Measurements from ENCODE around the gene HAUS8. TPM values are rescaled to one million over a fixed set of nuclear protein-coding genes. Genes with fewer than 3 reads are reported as not detected.
A peak's percentile ranks its signal among the peaks of the same experiment; 100 is the strongest.

HAUS8 gene
- total and polyA plus RNA-seq, 10 of the 15 experiments (the other 5 are each of a cell fraction or from before 2014, with no cell fraction given) = 22.7 to 43.9 (median 34.4) TPM

GRCh38 chr19:17081672-17082630 lies 6.7 kb upstream of the HAUS8 start:
- intact Hi-C loops (cut with micrococcal nuclease; ENCODE audit: unreplicated experiment) = loop anchor here (2.0 kb wide), 1 partner anchor 23 kb away; no protein-coding TSS in a partner anchor
- FAIRE-seq = no peak
- Histone ChIP-seq H3K36me3 (ENCODE audit: control insufficient read depth in 2 of 2, insufficient read depth in 2 of 2, low read length in 1 of 2) (peaks cover 11 to 12% of the 10 kb centered on the region in 2 experiments; a peak in 3 of 4 replicates), H3K4me2 (ENCODE audit: control insufficient read depth, insufficient read depth) (peak overlapping the region; percentile 88), H3K27ac (ENCODE audit: control insufficient read depth, insufficient read depth) (peak overlapping the region; percentile 67), H2AFZ (ENCODE audit: control insufficient read depth, low read depth, low read length) (no peak overlapping the region), H4K20me1 (ENCODE audit: control insufficient read depth, insufficient read depth) (peaks cover 14% of the 10 kb centered on the region), H3K9ac (ENCODE audit: control insufficient read depth, insufficient read depth, low read length) (peak overlapping the region; percentile 47), H3K27me3 (replicated peaks in 1 of 2; ENCODE audit: control insufficient read depth in 2 of 2, insufficient read depth in 2 of 2, low read length in 1 of 2) (no peaks in the 10 kb centered on the region), H3K9me3 (replicated peaks; ENCODE audit: control insufficient read depth, insufficient read depth, low read length) (no peaks in the 10 kb centered on the region), H3K79me2 (ENCODE audit: control insufficient read depth, insufficient read depth, low read length) (peaks cover 98% of the 10 kb centered on the region), H3K4me3 (peak overlapping the region; percentile 43), H3K4me1 (ENCODE audit: control insufficient read depth, insufficient read depth, low read length) (peaks cover 32% of the 10 kb centered on the region)
- SMC1A ChIA-PET (ENCODE audit: uncharacterized antibody, unreplicated experiment) = interaction anchor here (1.5 to 11.7 kb wide), 2 partner anchors 43 to 132 kb away, joined by 4 to 88 read pairs; partner anchors contain the start of gene USE1
- POLR2A ChIA-PET = interaction anchor here (0.7 to 1.7 kb wide), 4 partner anchors 10 to 174 kb away, joined by 3 to 6 read pairs (median 4); no protein-coding TSS in a partner anchor
- ATAC-seq = no peak
- in situ Hi-C loops (cut with MboI) = no loop called here
- DNase-seq (ENCODE audit: low read depth, low spot score) = no peak
- BruUV-seq (replicated peaks) = TSS peak; percentile 3
- RAD21 ChIA-PET (ENCODE audit: unreplicated experiment) = interaction anchor here (7.7 kb wide), 1 partner anchor 43 kb away, joined by 91 read pairs; no protein-coding TSS in a partner anchor
- WGBS (ENCODE audit: insufficient coverage, insufficient replicate concordance, low lambda C conversion rate, missing lambda C conversion rate) = 30% methylated on average over 20 of the region's 20 CpGs
- CTCF ChIA-PET = interaction anchor here (0.6 to 4.3 kb wide), 5 partner anchors 11 to 200 kb away, joined by 3 to 30 read pairs (median 4); partner anchors contain the start of gene ANKLE1
- TF ChIP-seq ZNF217 (IDR thresholded peaks at IDR 0.05) (no peak), MEF2B (IDR thresholded peaks at IDR 0.05; ENCODE audit: partially characterized antibody, poor library complexity, severe bottlenecking) (peak; percentile 22), TARDBP (IDR thresholded peaks at IDR 0.05; ENCODE audit: borderline replicate concordance) (no peak), CHD2 (IDR thresholded peaks at IDR 0.05; ENCODE audit: borderline replicate concordance, low read depth, low read length) (no peak), ZNF24 (IDR thresholded peaks at IDR 0.05) (no peak), JUND (IDR thresholded peaks at IDR 0.05; ENCODE audit: low read depth, low read length) (no peak), SPI1 (IDR thresholded peaks at IDR 0.05; ENCODE audit: borderline replicate concordance, insufficient read depth, low read depth, low read length) (peak; percentile 25; the same call in 1 of the 2 replicates), HCFC1 (IDR thresholded peaks at IDR 0.05; ENCODE audit: low read length) (no peak), CREB1 (IDR thresholded peaks at IDR 0.05; ENCODE audit: low read depth) (no peak), KLF5 (IDR thresholded peaks at IDR 0.05; ENCODE audit: partially characterized antibody) (no peak), BHLHE40 (IDR thresholded peaks at IDR 0.05; ENCODE audit: borderline replicate concordance in 1 of 2, low read depth in 2 of 2, low read length in 1 of 2) (peak in 1 of 2 experiments; percentile 22; a peak in 1 of 4 replicates), NFXL1 (IDR thresholded peaks at IDR 0.05; ENCODE audit: borderline replicate concordance) (no peak), IKZF1 (conservative IDR thresholded peaks at IDR 0.05) (0 out of 2 replicates have a peak, but pooled peaks have one; percentile 15), SP1 (IDR thresholded peaks at IDR 0.05; ENCODE audit: low read depth, low read length) (no peak), ZNF384 (IDR thresholded peaks at IDR 0.05; ENCODE audit: borderline replicate concordance, low read depth, low read length) (no peak), FOXM1 (IDR thresholded peaks at IDR 0.05; ENCODE audit: low read depth, low read length) (no peak), CBX5 (IDR thresholded peaks at IDR 0.05; ENCODE audit: low read depth) (no peak), BACH1 (IDR thresholded peaks at IDR 0.05; ENCODE audit: borderline replicate concordance) (0 out of 2 replicates have a peak, but pooled peaks have one; percentile 32), NFIC (IDR thresholded peaks at IDR 0.05; ENCODE audit: low read depth, low read length) (no peak)
- TF ChIP-seq, protein P1, sequence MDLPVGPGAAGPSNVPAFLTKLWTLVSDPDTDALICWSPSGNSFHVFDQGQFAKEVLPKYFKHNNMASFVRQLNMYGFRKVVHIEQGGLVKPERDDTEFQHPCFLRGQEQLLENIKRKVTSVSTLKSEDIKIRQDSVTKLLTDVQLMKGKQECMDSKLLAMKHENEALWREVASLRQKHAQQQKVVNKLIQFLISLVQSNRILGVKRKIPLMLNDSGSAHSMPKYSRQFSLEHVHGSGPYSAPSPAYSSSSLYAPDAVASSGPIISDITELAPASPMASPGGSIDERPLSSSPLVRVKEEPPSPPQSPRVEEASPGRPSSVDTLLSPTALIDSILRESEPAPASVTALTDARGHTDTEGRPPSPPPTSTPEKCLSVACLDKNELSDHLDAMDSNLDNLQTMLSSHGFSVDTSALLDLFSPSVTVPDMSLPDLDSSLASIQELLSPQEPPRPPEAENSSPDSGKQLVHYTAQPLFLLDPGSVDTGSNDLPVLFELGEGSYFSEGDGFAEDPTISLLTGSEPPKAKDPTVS (IDR thresholded peaks at IDR 0.05; ENCODE audit: low read depth, low read length) = 0 out of 2 replicates have a peak, but pooled peaks have one; percentile 38
